HG03175 (cell line): ENCODE measurements around the gene CA10.

Experiments used
- ATAC-seq: cut with Tn5 transposase; IDR thresholded peaks from one replicate; pipeline ENCODE4 v1.9.1; 2021; ENCODE audit warnings: mild to moderate bottlenecking, moderate library complexity; ENCODE audit not compliant: unreplicated experiment

Gene CA10

GRCh38 chr17:51955245-51955644 is 203.3 kb downstream of the CA10 start:
- ATAC-seq = no peak

- no peak for ATAC-seq
These were observed 204.2 kb downstream of the CA10 start for GRCh38 chr17:51954232-51954765.

- no peak for ATAC-seq
These were observed 206.8 kb downstream of the CA10 start for GRCh38 chr17:51951741-51952140.

GRCh38 chr17:51948128-51948527 is 210.4 kb downstream of the CA10 start:
- ATAC-seq = no peak

- no peak for ATAC-seq
These were observed 211.3 kb downstream of the CA10 start for GRCh38 chr17:51947160-51947735.

GRCh38 chr17:51946311-51946710 is 212.2 kb downstream of the CA10 start:
- no peak for ATAC-seq

- ATAC-seq = no peak
These were observed 217.2 kb downstream of the CA10 start for GRCh38 chr17:51941272-51941671.

- ATAC-seq = no peak
These were observed 221.2 kb downstream of the CA10 start for GRCh38 chr17:51937264-51937663.

- ATAC-seq = no peak
These were observed 223.0 kb downstream of the CA10 start for GRCh38 chr17:51935477-51935876.

GRCh38 chr17:51933647-51934046 is 224.9 kb downstream of the CA10 start:
- ATAC-seq = no peak

GRCh38 chr17:51926448-51926847 is 232.1 kb downstream of the CA10 start:
- ATAC-seq = no peak

- no peak for ATAC-seq
These were observed 237.0 kb downstream of the CA10 start for GRCh38 chr17:51921500-51921899.

- no peak for ATAC-seq
These were observed 243.9 kb downstream of the CA10 start for GRCh38 chr17:51914577-51914976.

- ATAC-seq = no peak
These were observed 244.9 kb downstream of the CA10 start for GRCh38 chr17:51913491-51914205.

- no peak for ATAC-seq
These were observed 245.6 kb downstream of the CA10 start for GRCh38 chr17:51912939-51913338.

- no peak for ATAC-seq
These were observed 247.3 kb downstream of the CA10 start for GRCh38 chr17:51911237-51911636.

- ATAC-seq = no peak
These were observed 248.5 kb downstream of the CA10 start for GRCh38 chr17:51909971-51910370.

GRCh38 chr17:51908841-51909537 is 249.5 kb downstream of the CA10 start:
- no peak for ATAC-seq

GRCh38 chr17:51907041-51907440 is 251.5 kb downstream of the CA10 start:
- no peak for ATAC-seq

GRCh38 chr17:51904379-51904778 is 254.1 kb downstream of the CA10 start:
- ATAC-seq = no peak

GRCh38 chr17:51901242-51901641 is 257.3 kb downstream of the CA10 start:
- no peak for ATAC-seq

GRCh38 chr17:51891936-51892335 is 266.6 kb downstream of the CA10 start:
- ATAC-seq = no peak
